HG03103 (cell line): Measurements from ENCODE around the gene PHF21B.
"Not testable (repeated sequence)": the region's sequence is repeated elsewhere in the genome, so short reads cannot be mapped to it uniquely, and the experiment has no call there.

ENCODE experiments used
- ATAC-seq: cut with Tn5 transposase; IDR thresholded peaks from one replicate; pipeline ENCODE4 v1.9.1; 2021; ENCODE audit warnings: low read depth; ENCODE audit not compliant: unreplicated experiment

PHF21B gene

GRCh38 chr22:44903164-44903563 is 106.6 kb downstream of the PHF21B start:
- ATAC-seq, result not testable (repeated sequence)

DNA sequence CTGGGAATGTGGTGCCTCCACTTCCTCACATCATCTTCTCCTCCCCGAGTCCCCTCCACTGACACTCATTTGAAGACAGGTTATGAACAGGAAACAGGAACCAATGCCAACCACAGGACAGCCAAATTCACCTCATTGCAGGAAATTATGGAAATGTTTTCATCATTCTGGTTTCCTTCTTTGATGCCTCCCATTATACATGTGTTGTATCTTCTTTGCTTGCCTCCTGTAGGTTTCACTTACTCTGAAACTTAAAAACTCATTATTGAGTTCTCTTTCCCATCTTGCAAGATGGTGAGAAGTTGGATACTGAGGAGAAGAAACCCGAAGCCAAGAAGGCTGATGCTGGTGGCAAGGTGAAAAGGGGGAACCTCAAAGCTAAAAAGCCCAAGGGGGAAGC is 108.5 kb downstream of the PHF21B start:
- no peak for ATAC-seq

DNA sequence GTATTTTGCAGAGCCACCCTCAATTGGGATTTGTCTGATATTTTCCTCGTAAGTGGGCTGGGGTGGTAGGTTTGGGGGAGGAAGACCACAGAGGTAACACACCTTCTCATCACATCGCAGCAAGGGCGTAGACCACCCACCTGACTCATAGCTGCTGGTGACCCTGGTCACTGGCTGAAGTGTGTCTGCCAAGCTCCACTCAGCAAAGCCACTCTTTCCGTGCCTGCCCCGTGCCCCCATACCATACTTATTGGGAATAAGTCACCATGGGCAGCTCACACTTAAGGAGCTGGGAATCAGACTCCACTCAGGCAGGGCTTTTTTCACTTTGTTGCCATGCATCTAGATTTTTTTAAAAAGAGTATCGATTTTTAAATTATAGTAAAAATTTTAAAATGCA is 111.6 kb downstream of the PHF21B start:
- no peak for ATAC-seq

GRCh38 chr22:44895296-44896055 is 114.3 kb downstream of the PHF21B start:
- no peak for ATAC-seq

DNA sequence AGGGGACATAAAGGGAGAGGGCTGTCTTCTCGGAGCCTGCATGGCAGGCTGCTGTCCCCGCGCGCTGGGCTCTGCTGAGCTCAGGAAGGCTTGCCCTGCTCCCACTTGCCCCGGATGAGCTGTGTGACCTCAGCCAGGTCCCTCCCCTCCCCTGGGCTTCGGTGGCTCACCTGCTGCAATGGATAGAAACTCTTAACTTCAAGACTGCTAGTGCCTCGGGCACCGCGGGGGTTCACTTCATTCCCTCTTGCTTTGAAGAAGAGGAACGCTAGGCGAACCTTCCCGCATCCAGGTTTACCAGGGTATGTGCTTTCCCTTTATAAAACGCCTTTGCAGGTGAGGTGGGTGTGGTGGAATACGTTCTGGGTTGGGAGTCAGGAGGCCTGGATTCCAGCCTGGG is 115.0 kb downstream of the PHF21B start:
- ATAC-seq, result no peak

- ATAC-seq, result no peak
These were observed 115.5 kb downstream of the PHF21B start for GRCh38 chr22:44894321-44894720.

- no peak for ATAC-seq
These were observed 116.1 kb downstream of the PHF21B start for GRCh38 chr22:44893731-44894080.

DNA sequence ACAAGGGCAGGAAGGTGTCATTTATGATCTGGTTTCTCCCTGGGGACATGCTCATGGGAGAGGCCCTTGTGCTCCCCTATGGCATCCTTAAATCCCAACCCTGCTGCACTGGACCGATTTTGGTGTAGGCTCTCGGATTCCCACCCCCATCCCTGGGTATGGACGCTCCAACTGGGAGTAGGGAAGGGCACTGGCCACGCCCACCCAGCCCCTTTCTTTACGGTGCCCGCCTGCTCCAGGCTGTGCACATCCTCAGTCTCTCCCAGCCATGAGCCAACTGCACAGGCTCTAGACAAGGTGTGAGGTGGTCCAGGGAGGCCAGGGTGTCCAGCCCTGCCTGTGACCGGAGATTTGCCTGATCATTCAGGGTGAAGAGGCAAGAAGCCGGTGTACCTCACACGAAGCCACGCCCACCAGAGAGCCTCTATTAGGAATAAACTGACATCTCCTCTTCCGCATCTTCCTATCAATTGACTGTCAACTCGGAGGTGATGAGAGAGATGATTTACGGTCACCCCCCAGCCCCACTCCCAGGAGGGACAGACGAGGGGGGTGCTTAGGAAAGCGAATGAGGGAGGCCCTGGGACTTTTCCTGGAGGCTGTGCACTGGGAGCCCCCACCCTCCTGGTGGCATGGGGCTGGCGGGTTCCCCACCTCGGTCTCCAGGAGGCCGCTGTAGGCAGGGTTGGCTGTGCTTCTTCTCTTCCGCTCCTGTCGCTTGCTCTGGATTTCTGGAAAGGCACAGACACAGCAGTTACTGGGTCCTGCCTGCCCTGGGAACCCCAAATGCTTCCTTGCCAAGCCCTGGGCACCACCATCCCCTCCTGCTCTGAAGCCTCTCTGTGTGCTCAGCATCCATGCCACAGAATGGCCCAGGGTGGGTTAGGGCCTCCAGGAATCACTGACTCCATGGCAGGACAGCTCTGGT is 116.7 kb downstream of the PHF21B start:
- no peak for ATAC-seq

DNA sequence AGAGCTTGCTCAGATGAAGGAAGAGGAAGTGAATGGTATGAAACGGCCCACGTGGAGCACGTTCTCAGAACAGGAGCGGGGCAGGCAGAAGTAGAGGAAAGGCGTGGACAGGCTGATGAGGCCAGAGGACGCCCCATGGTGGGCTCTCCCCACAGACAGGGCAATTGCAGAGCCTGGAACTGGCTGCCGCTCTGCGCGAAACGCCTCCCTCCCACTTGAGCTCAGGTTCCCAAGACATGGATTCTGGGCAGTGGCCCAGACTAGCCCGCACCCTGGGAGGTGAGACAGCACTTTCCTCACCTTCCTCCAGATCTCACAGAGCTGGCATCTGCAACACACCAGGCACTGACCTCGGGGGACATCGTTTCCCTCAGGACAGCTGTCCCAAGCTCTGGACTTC is 117.6 kb downstream of the PHF21B start:
- no peak for ATAC-seq

DNA sequence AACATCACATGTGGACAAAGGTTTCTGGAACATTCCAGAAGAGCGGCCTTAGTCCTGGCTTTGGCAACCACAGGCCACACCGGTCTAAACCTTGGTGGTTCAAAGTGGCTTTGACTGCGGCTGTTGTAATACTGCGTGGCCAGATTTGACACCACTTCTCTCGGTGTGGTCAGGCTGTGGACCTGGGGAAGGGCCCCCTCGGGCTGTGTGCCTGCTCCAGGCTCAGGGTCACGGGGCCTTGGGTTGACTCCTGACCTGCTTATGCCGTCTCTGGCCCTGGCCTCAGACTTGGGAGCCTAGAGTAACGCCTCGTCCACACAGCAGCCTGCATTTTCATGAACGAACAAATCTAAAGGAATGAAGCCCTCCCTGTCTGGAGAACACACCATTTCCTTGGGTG is 118.0 kb downstream of the PHF21B start:
- ATAC-seq, result no peak

DNA sequence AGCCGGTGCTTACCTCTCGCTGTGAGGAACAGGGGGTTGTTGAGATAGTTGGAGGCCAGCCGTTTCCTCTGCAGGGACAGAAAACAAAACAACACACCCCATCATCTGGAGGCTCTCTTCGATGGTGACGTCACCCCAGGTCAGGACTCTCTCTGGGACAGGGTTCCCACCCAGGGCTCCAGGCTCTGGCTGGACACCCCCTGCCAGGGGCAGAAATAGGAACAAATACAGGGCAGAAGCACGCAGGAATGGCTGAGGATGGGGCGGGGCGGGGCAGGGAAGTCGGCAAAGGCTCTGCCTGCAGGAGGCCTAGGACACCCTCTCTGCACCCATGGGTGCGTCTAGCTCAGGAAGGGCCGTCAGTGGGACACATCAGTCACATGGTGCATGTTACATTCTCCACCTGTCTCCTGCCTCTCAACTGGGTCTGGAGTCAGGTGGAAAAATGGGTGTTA is 118.5 kb downstream of the PHF21B start:
- no peak for ATAC-seq

GRCh38 chr22:44890416-44891292 is 119.2 kb downstream of the PHF21B start:
- ATAC-seq, result no peak

DNA sequence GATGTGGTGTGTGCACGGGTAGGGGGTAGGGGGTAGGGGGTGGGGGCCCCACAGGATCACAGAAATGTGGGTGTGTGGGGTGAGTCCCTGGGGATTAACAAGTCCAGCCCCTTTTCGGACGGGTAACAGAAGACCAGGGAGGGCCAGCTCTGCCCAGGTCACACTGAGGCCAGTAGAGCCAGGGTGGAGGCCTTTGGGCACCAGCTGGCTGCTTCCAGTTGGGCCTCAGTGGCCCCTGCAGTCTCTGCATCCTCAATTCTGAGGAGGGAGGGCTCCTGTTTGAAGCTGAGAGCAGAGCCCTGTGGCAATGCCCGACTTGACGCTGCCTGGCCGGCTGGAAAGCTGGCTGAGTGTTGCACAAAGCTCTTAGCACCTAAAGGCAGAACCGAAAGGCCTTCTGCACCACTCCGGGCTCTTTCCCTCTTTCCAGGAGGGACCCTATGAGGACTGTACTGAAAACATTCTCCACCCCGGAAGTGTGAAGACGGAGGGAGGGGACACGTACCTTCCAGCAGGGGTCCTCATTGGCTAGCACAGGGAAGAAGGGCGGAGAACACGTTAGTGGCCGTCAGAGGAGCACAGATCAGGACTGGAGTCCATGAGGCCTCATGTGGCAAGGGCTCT is 120.4 kb downstream of the PHF21B start:
- ATAC-seq, result no peak

- no peak for ATAC-seq
These were observed 121.1 kb downstream of the PHF21B start for GRCh38 chr22:44888491-44889254.

DNA sequence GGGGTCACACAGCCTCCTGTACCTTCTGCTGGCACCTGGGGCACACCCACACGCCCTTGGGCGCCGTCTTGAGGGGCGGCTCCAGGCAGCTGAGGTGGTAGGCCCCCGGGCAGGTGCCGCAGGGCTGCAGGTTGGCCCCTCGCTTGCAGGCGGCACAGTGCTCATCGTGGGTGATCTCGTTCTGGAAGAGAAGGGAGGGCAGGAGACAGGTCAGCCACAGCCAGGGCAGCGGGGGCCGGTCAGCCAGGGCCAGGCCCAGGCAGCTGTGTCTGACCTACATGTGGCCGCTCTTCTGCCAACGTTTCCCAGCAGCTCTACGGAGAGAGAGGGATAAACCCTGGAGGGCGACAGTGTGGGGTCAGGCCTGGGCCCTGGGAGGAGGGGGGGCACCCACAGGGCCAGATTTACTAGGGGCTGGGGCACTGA is 121.9 kb downstream of the PHF21B start:
- no peak for ATAC-seq

DNA sequence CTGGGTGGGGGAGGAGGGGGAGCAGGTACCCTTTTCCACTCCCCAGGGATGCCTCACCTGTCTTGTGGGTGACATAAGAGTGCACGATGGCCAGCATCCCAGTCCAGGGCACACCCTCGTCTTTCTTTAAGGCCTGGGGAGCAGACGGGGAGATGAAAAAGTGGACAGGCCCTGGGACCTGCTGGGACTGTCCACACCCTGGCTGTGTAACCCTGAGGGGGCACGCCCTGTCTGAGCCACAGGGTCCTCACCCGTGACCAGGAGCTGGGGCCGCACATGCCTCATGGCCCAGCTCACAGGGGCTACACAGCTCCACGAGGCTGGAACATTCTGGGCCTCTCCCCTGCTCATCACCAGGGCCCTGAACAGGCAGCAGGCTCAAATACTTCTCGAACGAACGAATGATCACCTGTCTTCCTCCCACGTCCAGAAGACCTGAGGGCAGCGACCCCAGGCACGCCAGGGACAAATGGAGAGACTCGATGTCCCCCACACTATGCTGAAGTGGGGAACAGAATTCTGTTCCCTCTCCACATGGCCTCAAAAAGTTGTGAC is 123.9 kb downstream of the PHF21B start:
- ATAC-seq, result no peak

GRCh38 chr22:44884968-44885805 is 124.6 kb downstream of the PHF21B start:
- ATAC-seq, result no peak

- ATAC-seq, result no peak
These were observed 125.2 kb downstream of the PHF21B start for GRCh38 chr22:44884562-44884961.
